Measurements from ENCODE around the gene CTAGE4. TPM values are rescaled to one million over a fixed set of nuclear protein-coding genes. Genes with fewer than 3 reads are reported as not detected.

Gene CTAGE4
- total and polyA plus RNA-seq, 9 of the 15 experiments (the other 6 are each of a cell fraction or from before 2014, with no cell fraction given): 0.04 to 0.17 (median 0.07) TPM; not detected in 5

GRCh38 chr7:144148224-144148827 lies 34.9 kb upstream of the CTAGE4 start:
- TF ChIP-seq CBX5 (IDR thresholded peaks at IDR 0.05; ENCODE audit: borderline replicate concordance, low read depth): peak; percentile 68; the same call in 1 of the 2 replicates
- no peak for TF ChIP-seq PHB (CRISPR knock-in tag; IDR thresholded peaks at IDR 0.05)
- peak; percentile 91 for TF ChIP-seq TRIM28 (IDR thresholded peaks at IDR 0.05)
- TF ChIP-seq CBX3 (IDR thresholded peaks at IDR 0.05; ENCODE audit: borderline replicate concordance in 1 of 2, low read length in 2 of 2): peak in 1 of 2 experiments; percentile 78; a peak in 2 of 3 replicates
- TF ChIP-seq RNF2 (IDR thresholded peaks at IDR 0.05): no peak
- BruUV-seq (replicated peaks): no TSS peak
- FAIRE-seq: no peak
- CTCF ChIA-PET (ENCODE audit: low intra/inter-chr PET ratio): no interaction called here
- 0% methylated on average over 2 of the region's 2 CpGs for WGBS (ENCODE audit: insufficient coverage, low coverage, missing lambda C conversion rate)
- Histone ChIP-seq H3K9ac (ENCODE audit: insufficient read depth in 1 of 2, low read depth in 2 of 2, low read length in 2 of 2) (no peak overlapping the region), H4K20me1 (replicated peaks; ENCODE audit: control insufficient read depth, insufficient read depth, low read length) (no peaks in the 10 kb centered on the region), H3K4me1 (replicated peaks in 1 of 2; ENCODE audit: control insufficient read depth in 2 of 2, insufficient read depth in 2 of 2, low read length in 2 of 2) (no peaks in the 10 kb centered on the region), H3K79me2 (ENCODE audit: control insufficient read depth, insufficient read depth, low read length) (no peaks in the 10 kb centered on the region), H3K9me1 (ENCODE audit: control insufficient read depth, insufficient read depth, low read length) (no peaks in the 10 kb centered on the region), H3K4me3 (no peak overlapping the region), H3K36me3 (ENCODE audit: control insufficient read depth, insufficient read depth, low read length) (no peaks in the 10 kb centered on the region), H3K4me2 (ENCODE audit: insufficient read depth, low read length) (no peak overlapping the region), H3K27ac (ENCODE audit: extremely low read depth, low read depth, low read length) (no peak overlapping the region), H3K9me3 (replicated peaks; ENCODE audit: control insufficient read depth, insufficient read depth, low read depth, low read length) (peaks cover 1% of the 10 kb centered on the region; the same call in 1 of the 2 replicates), H2AFZ (ENCODE audit: low read depth, low read length) (no peak overlapping the region), H3K27me3 (ENCODE audit: control insufficient read depth in 2 of 2, insufficient read depth in 2 of 2, low read length in 2 of 2) (no peaks in the 10 kb centered on the region)
- in situ Hi-C loops (cut with MboI): no loop called here
- DNase-seq (ENCODE audit: extremely low read depth in 1 of 4, low spot score in 3 of 4): no peak
- POLR2A ChIA-PET: no interaction called here
- no peak for ATAC-seq
- intact Hi-C loops (cut with micrococcal nuclease): no loop called here

- BruUV-seq (replicated peaks): no TSS peak
- Histone ChIP-seq H3K36me3 (ENCODE audit: control insufficient read depth, insufficient read depth, low read length) (no peaks in the 10 kb centered on the region), H3K4me3 (no peak overlapping the region), H3K4me2 (ENCODE audit: insufficient read depth, low read length) (no peak overlapping the region), H3K9me1 (ENCODE audit: control insufficient read depth, insufficient read depth, low read length) (no peaks in the 10 kb centered on the region), H3K9me3 (replicated peaks; ENCODE audit: control insufficient read depth, insufficient read depth, low read depth, low read length) (no peaks in the 10 kb centered on the region), H2AFZ (ENCODE audit: low read depth, low read length) (no peak overlapping the region), H3K27ac (ENCODE audit: extremely low read depth, low read depth, low read length) (no peak overlapping the region), H3K4me1 (replicated peaks in 1 of 2; ENCODE audit: control insufficient read depth in 2 of 2, insufficient read depth in 2 of 2, low read length in 2 of 2) (no peaks in the 10 kb centered on the region), H3K79me2 (ENCODE audit: control insufficient read depth, insufficient read depth, low read length) (no peaks in the 10 kb centered on the region), H3K9ac (ENCODE audit: insufficient read depth in 1 of 2, low read depth in 2 of 2, low read length in 2 of 2) (no peak overlapping the region), H4K20me1 (replicated peaks; ENCODE audit: control insufficient read depth, insufficient read depth, low read length) (no peaks in the 10 kb centered on the region), H3K27me3 (ENCODE audit: control insufficient read depth in 2 of 2, insufficient read depth in 2 of 2, low read length in 2 of 2) (no peaks in the 10 kb centered on the region)
- ATAC-seq (no peak), FAIRE-seq (no peak), DNase-seq (ENCODE audit: extremely low read depth in 1 of 4, low spot score in 3 of 4) (no peak)
- CTCF ChIA-PET (ENCODE audit: low intra/inter-chr PET ratio): no interaction called here
- in situ Hi-C loops (cut with MboI): loop anchor here (25.0 kb wide), 1 partner anchor 178 kb away; no protein-coding TSS in a partner anchor
- 0% methylated on average over 1 of the region's 1 CpG for whole genome bisulfite sequencing (ENCODE audit: insufficient coverage, low coverage, missing lambda C conversion rate)
- TF ChIP-seq HNRNPK (IDR thresholded peaks at IDR 0.05; ENCODE audit: low read depth, low read length, poor library complexity, severe bottlenecking): peak; percentile 58
- peak; percentile 19 for TF ChIP-seq PCBP2 (IDR thresholded peaks at IDR 0.05; ENCODE audit: low read depth, low read length, poor library complexity, severe bottlenecking)
- TF ChIP-seq PCBP1 (IDR thresholded peaks at IDR 0.05; ENCODE audit: low read depth, low read length, poor library complexity, severe bottlenecking): peak; percentile 25
- no peak for TF ChIP-seq CCNT2 (IDR thresholded peaks at IDR 0.05; ENCODE audit: borderline replicate concordance, extremely low read depth, insufficient read length, low read depth, low read length)
- POLR2A ChIA-PET: no interaction called here
- intact Hi-C loops (cut with micrococcal nuclease): loop anchor here (10.0 kb wide), 1 partner anchor 64 kb away; no protein-coding TSS in a partner anchor
Measured at GRCh38 chr7:144158861-144159260, 24.4 kb upstream of the CTAGE4 start.

All from K562 (cell line).